GM19099 (cell line): ENCODE data around the gene COL7A1.

ENCODE experiments used
- POLR2A ChIP-seq: IDR thresholded peaks from 3 replicates; pipeline ENCODE4 v1.6.1; 2011; ENCODE audit warnings: low read depth; ENCODE audit not compliant: insufficient read length; ENCODE audit errors: extremely low read depth

The COL7A1 gene

GRCh38 chr3:48585411-48585810 lies 9.7 kb downstream of the COL7A1 start:
- TF ChIP-seq POLR2A, result no peak

GRCh38 chr3:48584836-48585235 lies 10.3 kb downstream of the COL7A1 start:
- TF ChIP-seq POLR2A, result no peak

DNA sequence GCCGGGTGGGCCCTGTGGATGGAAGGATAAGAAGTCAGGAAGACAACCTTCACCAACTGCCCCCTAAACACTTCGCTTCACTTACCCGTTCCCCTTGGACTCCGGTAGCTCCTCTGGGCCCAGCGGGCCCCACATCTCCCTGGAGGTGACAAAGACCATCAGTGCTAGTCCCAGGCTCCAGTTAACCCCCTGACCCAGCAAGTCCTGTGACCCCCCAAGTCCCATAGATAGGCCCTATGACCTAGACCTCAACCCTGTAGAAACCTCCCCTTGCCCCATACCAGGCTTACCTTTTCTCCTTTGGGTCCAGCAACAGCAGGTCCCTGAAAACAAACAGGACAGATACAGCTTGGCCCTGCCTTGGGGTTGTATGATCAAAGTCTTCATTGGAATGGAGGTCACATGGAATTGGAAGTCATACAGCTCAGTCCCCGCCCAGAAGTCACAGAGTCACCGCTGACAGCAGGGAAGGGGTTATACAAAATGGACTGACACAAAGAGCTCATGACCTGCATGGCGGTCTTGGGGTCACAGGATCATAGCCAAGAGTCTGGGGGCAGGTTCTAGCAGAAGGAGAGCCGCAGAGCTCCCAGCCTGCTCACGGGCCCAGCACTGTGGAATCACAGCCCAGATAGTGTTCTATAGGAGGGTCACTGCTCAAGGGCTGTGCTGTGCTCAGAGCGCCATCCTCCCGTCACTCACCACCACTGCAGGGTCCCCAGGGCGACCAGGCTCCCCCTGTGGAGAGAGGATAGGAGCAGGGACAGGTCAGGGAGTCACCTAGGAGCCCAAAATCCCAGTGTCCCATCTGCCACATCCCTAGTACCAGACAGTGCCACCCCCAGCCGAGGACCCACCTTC lies 13.3 kb downstream of the COL7A1 start:
- TF ChIP-seq POLR2A, result no peak

DNA sequence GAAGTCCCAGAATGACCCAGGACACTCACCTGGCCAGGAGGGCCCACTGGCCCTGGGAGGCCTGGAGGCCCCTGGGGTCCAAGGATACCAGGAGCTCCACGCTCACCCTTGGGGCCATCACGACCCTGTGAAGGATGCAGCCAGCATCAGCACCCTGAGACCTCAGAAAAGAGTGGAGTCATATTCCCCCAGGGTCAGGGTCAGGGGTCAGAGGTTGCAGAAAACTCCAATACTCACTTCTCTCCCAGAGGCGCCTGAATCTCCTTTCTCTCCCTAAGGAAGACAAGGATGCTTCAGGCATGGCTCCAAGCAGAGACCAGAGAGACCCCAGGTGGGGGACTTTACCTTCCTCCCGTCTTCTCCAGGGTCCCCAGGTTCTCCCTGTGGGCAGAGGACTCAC lies 18.5 kb downstream of the COL7A1 start:
- no peak for TF ChIP-seq POLR2A

DNA sequence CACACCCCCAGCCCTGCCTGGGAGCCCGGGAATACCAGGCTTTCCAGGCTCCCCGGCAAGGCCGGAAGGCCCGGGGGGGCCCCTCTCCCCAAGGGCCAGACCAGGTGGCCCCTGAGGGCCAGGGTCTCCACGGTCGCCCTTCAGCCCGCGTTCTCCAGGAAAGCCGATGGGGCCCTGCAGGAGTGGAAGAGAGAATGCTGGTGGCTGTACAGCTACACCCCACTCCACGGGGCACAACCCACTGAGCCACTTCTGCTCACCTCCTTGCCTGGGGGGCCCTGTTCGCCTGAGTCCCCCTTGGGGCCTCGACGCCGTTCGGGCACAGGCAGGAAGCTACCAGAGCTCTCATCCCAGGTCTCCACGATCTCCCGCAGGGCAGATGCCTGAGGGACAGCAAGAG lies 19.8 kb downstream of the COL7A1 start:
- TF ChIP-seq POLR2A, result no peak

- no peak for TF ChIP-seq POLR2A
Measured at GRCh38 chr3:48573973-48574585, 21.1 kb downstream of the COL7A1 start.

DNA sequence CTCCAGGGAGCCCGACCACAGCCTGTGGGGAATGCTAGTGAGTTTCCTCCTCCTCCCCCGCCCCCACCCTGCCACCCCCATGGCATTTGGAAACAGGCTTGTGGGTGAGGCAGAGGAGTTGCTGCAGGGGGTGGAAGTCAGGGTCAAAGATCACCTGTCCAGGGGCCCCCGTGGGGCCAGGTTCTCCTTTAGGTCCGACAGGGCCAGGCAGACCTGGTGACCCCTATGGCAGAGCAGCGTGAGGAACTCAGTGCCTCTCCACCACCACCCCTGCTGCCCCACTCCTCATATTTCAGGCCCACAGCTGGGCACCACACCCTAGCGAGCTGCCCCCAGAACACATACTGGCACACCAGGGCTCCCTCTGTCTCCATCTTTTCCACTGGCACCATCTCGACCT lies 22.6 kb downstream of the COL7A1 start:
- TF ChIP-seq POLR2A, result no peak

- TF ChIP-seq POLR2A, result no peak
Measured at GRCh38 chr3:48571938-48572337, 23.2 kb downstream of the COL7A1 start.

- TF ChIP-seq POLR2A, result no peak
Measured at GRCh38 chr3:48569808-48570450, 25.2 kb downstream of the COL7A1 start.

- TF ChIP-seq POLR2A, result no peak
Measured at GRCh38 chr3:48569400-48569799, 25.7 kb downstream of the COL7A1 start.

DNA sequence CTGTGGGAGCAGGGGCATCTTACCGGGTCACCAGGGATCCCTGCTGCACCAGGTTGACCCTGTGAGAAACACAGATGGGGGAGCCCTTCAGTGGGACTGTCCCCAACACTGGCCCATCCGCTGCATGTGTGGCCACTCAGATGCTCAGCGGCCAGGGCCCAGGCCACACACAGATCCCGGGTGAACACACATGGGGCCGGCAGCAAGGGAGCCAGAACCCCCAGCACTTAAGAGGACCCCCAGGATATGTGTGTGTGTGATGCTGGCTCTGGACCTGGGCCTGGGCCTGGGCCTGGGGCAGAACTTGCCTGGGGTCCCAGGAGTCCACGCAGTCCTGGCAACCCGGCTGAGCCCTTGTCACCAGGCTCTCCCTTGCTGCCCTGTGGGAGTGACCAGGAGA lies 26.7 kb downstream of the COL7A1 start:
- no peak for TF ChIP-seq POLR2A

- no peak for TF ChIP-seq POLR2A
Measured at GRCh38 chr3:48567500-48567899, 27.6 kb downstream of the COL7A1 start.

- TF ChIP-seq POLR2A, result no peak
Measured at GRCh38 chr3:48567090-48567489, 28.0 kb downstream of the COL7A1 start.

DNA sequence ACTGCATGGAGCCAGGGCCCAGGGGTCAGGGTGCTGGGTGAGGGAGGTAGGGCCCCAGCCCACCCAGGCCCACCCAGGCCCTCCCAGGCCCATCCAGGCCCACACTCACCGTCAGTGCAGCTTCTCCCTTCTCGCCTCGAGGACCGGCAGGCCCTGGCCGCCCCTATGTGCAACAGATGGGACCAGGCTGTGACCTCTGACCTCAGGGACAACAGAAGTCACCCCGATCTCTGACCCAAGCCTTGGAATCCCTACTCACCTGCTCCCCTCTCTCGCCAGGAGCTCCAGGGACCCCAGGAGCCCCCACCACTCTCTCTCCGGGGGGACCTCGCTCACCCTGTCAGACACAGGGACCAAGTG lies 28.7 kb downstream of the COL7A1 start:
- TF ChIP-seq POLR2A, result no peak

- no peak for TF ChIP-seq POLR2A
Measured at GRCh38 chr3:48565591-48566400, 29.3 kb downstream of the COL7A1 start.
